Keratinocyte (primary cell): ENCODE results near the gene GLIS2. TPM values are rescaled to one million over a fixed set of nuclear protein-coding genes. Genes with fewer than 3 reads are reported as not detected.

ENCODE experiments used
- DNase-seq: peaks from one replicate; pipeline ENCODE4 v3.0.0-alpha.2; 2011; ENCODE audit warnings: low read depth, missing footprints, low spot score
- FAIRE-seq: peaks from 2 replicates; lab custom pipeline; 2011; peaks lifted over from hg19 to GRCh38; lab: Jason Lieb, UNC
- H2AFZ ChIP-seq: 2 replicates; pipeline ENCODE4 v1.6.0; 2012; ENCODE audit warnings: low read length, control low read depth, inconsistent platforms; ENCODE audit not compliant: control insufficient read depth
- H3K27ac ChIP-seq: 2 replicates; pipeline ENCODE4 v1.5.1; 2011; ENCODE audit warnings: low read length; ENCODE audit not compliant: control insufficient read depth, insufficient read depth
- H3K27me3 ChIP-seq: 3 replicates; pipeline ENCODE4 v1.6.0; 2011; ENCODE audit warnings: low read length; ENCODE audit not compliant: control insufficient read depth, insufficient read depth; ENCODE audit errors: extremely low read depth
- H3K36me3 ChIP-seq, 2 experiments: 2 replicates in 1 of 2; 3 replicates in 1 of 2; pipeline ENCODE4 v1.5.1; 2011; ENCODE audit warnings: low read length in 2 of 2, mild to moderate bottlenecking in 1 of 2; ENCODE audit not compliant: control insufficient read depth in 2 of 2, insufficient read depth in 2 of 2; ENCODE audit errors: extremely low read depth in 1 of 2
- H3K4me1 ChIP-seq: 3 replicates; pipeline ENCODE4 v1.5.1; 2011; ENCODE audit warnings: low read length; ENCODE audit not compliant: control insufficient read depth, insufficient read depth; ENCODE audit errors: extremely low read depth
- H3K4me2 ChIP-seq: 3 replicates; pipeline ENCODE4 v1.6.0; 2011; ENCODE audit warnings: low read depth, low read length; ENCODE audit not compliant: control insufficient read depth, insufficient read depth; ENCODE audit errors: extremely low read depth
- H3K4me3 ChIP-seq, 3 experiments: fragments of 200-600 bp in 1 of 3; sonication (generic) in 1 of 3; 2 replicates in 2 of 3; 3 replicates in 1 of 3; pipeline ENCODE4 v1.5.1; 2011 to 2016; ENCODE audit warnings: low read length in 3 of 3, mild to moderate bottlenecking in 3 of 3, control low read depth in 2 of 3, inconsistent platforms in 1 of 3, low read depth in 1 of 3, mixed read lengths in 1 of 3, mixed run types in 1 of 3, moderate library complexity in 1 of 3; ENCODE audit not compliant: control insufficient read depth in 2 of 3, insufficient read depth in 2 of 3; ENCODE audit errors: extremely low read depth in 1 of 3
- H3K79me2 ChIP-seq: 2 replicates; pipeline ENCODE4 v1.6.0; 2012; ENCODE audit warnings: low read length; ENCODE audit not compliant: control insufficient read depth, insufficient read depth
- H3K9ac ChIP-seq: 3 replicates; pipeline ENCODE4 v1.6.0; 2011; ENCODE audit warnings: low read length; ENCODE audit not compliant: control insufficient read depth, insufficient read depth; ENCODE audit errors: extremely low read depth
- H3K9me1 ChIP-seq: 3 replicates; pipeline ENCODE4 v1.6.0; 2011; ENCODE audit warnings: low read length; ENCODE audit not compliant: control insufficient read depth, insufficient read depth; ENCODE audit errors: extremely low read depth
- H3K9me3 ChIP-seq: 2 replicates; pipeline ENCODE4 v1.5.1; 2012; ENCODE audit warnings: low read depth, low read length; ENCODE audit not compliant: control insufficient read depth
- H4K20me1 ChIP-seq: 3 replicates; pipeline ENCODE4 v1.6.0; 2011; ENCODE audit warnings: low read length; ENCODE audit not compliant: control insufficient read depth, insufficient read depth; ENCODE audit errors: extremely low read depth
- CTCF ChIP-seq, 3 experiments: IDR thresholded peaks in 1 of 3; conservative IDR thresholded peaks in 1 of 3; optimal IDR thresholded peaks in 1 of 3; 2 replicates in 2 of 3; 3 replicates in 1 of 3; pipeline versions ENCODE3 to v1.5.1; 2011; ENCODE audit warnings: low read length in 3 of 3, mild to moderate bottlenecking in 3 of 3, moderate library complexity in 2 of 3, control low read depth in 1 of 3, inconsistent platforms in 1 of 3; ENCODE audit not compliant: insufficient read depth in 2 of 3; ENCODE audit errors: extremely low read depth in 1 of 3
- EZH2 ChIP-seq: IDR thresholded peaks from one replicate; pipeline ENCODE4 v1.6.1; 2012; ENCODE audit warnings: inconsistent platforms, mild to moderate bottlenecking, low read length, moderate library complexity
- dilution Hi-C: fragments of 300-500 bp; cut with MboI; formaldehyde crosslinking; loops from one replicate; pipeline ENCODE4 v1.7.0; 2020; ENCODE audit warnings: low sequenced_read_pairs; ENCODE audit not compliant: extremely low pct_ligation_motif_present
- polyA plus RNA-seq, 5 experiments: library from polyadenylated mRNA; depleted of rRNA in 3 of 5; stranded (reverse) in 3 of 5; stranded (forward) in 1 of 5; unstranded in 1 of 5; fragments of >200 nt; gene quantifications; 1 replicate in 1 of 5; 2 replicates in 3 of 5; 3 replicates in 1 of 5; pipeline versions ENCODE4 v1.2.1 to v1.2.3, GENCODE V29; 2011 to 2012; ENCODE audit warnings: missing spikeins in 2 of 5, low read depth in 1 of 5, low replicate concordance in 1 of 5

Gene GLIS2
- polyA plus RNA-seq, 1 donor (not counting 4 experiments of a cell fraction or from before 2014, with no cell fraction given): 0.63 TPM

DNA sequence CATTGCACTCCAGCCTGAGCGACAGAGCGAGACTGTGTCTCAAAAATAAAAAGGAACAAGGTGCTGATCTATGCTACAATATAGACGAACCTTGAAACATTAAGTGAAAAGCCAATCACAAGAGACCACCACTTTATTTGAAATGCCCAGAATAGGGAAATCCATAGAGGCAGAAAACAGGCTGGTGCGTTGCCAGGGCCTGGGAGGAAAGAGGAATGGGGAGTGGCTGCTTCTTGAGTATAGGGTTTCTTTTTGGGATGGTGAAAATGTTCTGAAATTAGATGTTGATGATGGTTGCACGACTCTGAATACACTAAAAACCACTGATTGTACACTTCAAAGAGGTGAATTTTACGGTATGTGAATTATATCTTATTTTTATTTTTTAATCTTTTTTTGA is 20.3 kb upstream of the GLIS2 start:
- Histone ChIP-seq H3K36me3 (no peaks in the 10 kb centered on the region), H3K9me1 (no peaks in the 10 kb centered on the region), H3K4me1 (peaks cover 32% of the 10 kb centered on the region), H2AFZ (no peak overlapping the region), H3K9me3 (no peaks in the 10 kb centered on the region), H3K9ac (no peak overlapping the region), H3K4me2 (no peak overlapping the region), H3K27ac (no peak overlapping the region), H3K27me3 (no peaks in the 10 kb centered on the region), H3K79me2 (no peaks in the 10 kb centered on the region), H4K20me1 (no peaks in the 10 kb centered on the region), H3K4me3 (no peak overlapping the region)
- FAIRE-seq: no peak
- TF ChIP-seq EZH2 (no peak), CTCF (optimal IDR thresholded peaks at IDR 0.05 in 1 of 3, IDR thresholded peaks at IDR 0.05 in 1 of 3, conservative IDR thresholded peaks at IDR 0.05 in 1 of 3; ENCODE audit: extremely low read depth in 1 of 3, insufficient read depth in 2 of 3, low read length in 3 of 3) (no peak)
- dilution Hi-C loops: no loop called here
- no peak for DNase-seq

DNA sequence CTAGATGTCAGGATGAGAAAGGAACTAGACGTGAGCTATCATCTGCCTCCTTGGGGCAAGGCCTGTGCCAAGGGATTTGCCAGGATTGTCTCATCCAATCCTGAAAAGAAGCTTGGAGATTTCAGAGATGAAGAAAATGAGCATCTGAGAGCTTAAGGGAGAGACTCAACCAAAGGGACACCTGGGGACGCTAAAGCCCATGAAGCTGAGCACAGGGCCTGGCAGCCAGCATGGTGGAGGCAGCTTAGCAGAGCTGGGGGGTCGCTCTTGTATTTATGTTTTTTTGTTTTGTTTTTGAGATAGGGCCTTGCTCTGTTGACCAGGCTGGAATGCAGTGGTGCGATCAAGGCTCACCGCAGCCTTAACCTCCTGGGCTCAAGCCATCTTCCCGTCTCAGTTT is 18.4 kb upstream of the GLIS2 start:
- H3K4me3 ChIP-seq: no peak overlapping the region
- TF ChIP-seq EZH2 (no peak), CTCF (optimal IDR thresholded peaks at IDR 0.05 in 1 of 3, IDR thresholded peaks at IDR 0.05 in 1 of 3, conservative IDR thresholded peaks at IDR 0.05 in 1 of 3; ENCODE audit: extremely low read depth in 1 of 3, insufficient read depth in 2 of 3, low read length in 3 of 3) (no peak)
- no peaks in the 10 kb centered on the region for H3K27me3 ChIP-seq
- no peaks in the 10 kb centered on the region for H3K9me3 ChIP-seq
- peaks cover 31% of the 10 kb centered on the region for H3K4me1 ChIP-seq
- no peaks in the 10 kb centered on the region for H3K36me3 ChIP-seq
- H3K4me2 ChIP-seq: peak overlapping the region; percentile 9
- H2AFZ ChIP-seq: no peak overlapping the region
- no peaks in the 10 kb centered on the region for H4K20me1 ChIP-seq
- dilution Hi-C loops: no loop called here
- H3K9ac ChIP-seq: no peak overlapping the region
- no peak overlapping the region for H3K27ac ChIP-seq
- H3K9me1 ChIP-seq: no peaks in the 10 kb centered on the region
- no peak for DNase-seq
- H3K79me2 ChIP-seq: no peaks in the 10 kb centered on the region
- peak; percentile 48 for FAIRE-seq
